ENCODE measurements around the gene ERG. TPM values are rescaled to one million over a fixed set of nuclear protein-coding genes. Genes with fewer than 3 reads are reported as not detected.

Gene ERG
- total and polyA plus RNA-seq, 12 donors, result 4.0 to 16.3 (median 11.2) TPM

- no peak for DNase-seq
- TF ChIP-seq CTCF (IDR thresholded peaks at IDR 0.05) (no peak), POLR2A (IDR thresholded peaks at IDR 0.05) (no peak)
- Histone ChIP-seq H3K36me3 (replicated peaks in 1 of 2) (no peaks in the 10 kb centered on the region), H3K4me3 (no peak overlapping the region), H3K27ac (no peak overlapping the region), H3K27me3 (no peaks in the 10 kb centered on the region), H3K4me1 (replicated peaks in 1 of 2) (no peaks in the 10 kb centered on the region), H3K9me3 (replicated peaks in 1 of 3) (no peaks in the 10 kb centered on the region)
- WGBS, 4 donors, result 70 to 81% (median 75%) methylated on average over 9 of the region's 9 CpGs
- intact Hi-C loops (cut with DNase I), result no loop called here
Observed at GRCh38 chr21:38520511-38520910, 22.2 kb upstream of the ERG start.

- WGBS, 4 donors, result 68 to 81% (median 73%) methylated on average over 3 of the region's 3 CpGs
- DNase-seq, result no peak
- Histone ChIP-seq H3K36me3 (replicated peaks in 1 of 2) (no peaks in the 10 kb centered on the region), H3K4me1 (replicated peaks in 1 of 2) (no peaks in the 10 kb centered on the region), H3K4me3 (no peak overlapping the region), H3K27ac (no peak overlapping the region), H3K27me3 (no peaks in the 10 kb centered on the region), H3K9me3 (replicated peaks in 1 of 3) (no peaks in the 10 kb centered on the region)
- intact Hi-C loops (cut with DNase I), result loop anchor here in 1 of 2 donors (10.0 kb wide), 1 partner anchor 193 kb away; no protein-coding TSS in a partner anchor
- TF ChIP-seq POLR2A (IDR thresholded peaks at IDR 0.05) (no peak), CTCF (IDR thresholded peaks at IDR 0.05) (no peak)
Observed at GRCh38 chr21:38511662-38512243, 13.5 kb upstream of the ERG start.

GRCh38 chr21:38511198-38511597 is 12.9 kb upstream of the ERG start:
- Histone ChIP-seq H3K36me3 (replicated peaks in 1 of 2) (no peaks in the 10 kb centered on the region), H3K27me3 (no peaks in the 10 kb centered on the region), H3K27ac (no peak overlapping the region), H3K4me1 (replicated peaks in 1 of 2) (peaks cover 0 to 2% of the 10 kb centered on the region in 2 donors), H3K4me3 (no peak overlapping the region), H3K9me3 (replicated peaks in 1 of 3) (no peaks in the 10 kb centered on the region)
- intact Hi-C loops (cut with DNase I), result loop anchor here in 1 of 2 donors (10.0 kb wide), 1 partner anchor 194 kb away; no protein-coding TSS in a partner anchor
- 53 to 83% (median 67%) methylated on average over 1 of the region's 1 CpG for WGBS, 4 donors
- TF ChIP-seq POLR2A (IDR thresholded peaks at IDR 0.05) (no peak), CTCF (IDR thresholded peaks at IDR 0.05) (no peak)
- no peak for DNase-seq

- no peak overlapping the region for H3K4me3 ChIP-seq
- 59 to 73% (median 69%) methylated on average over 4 of the region's 4 CpGs for WGBS, 4 donors
- H3K4me1 ChIP-seq (replicated peaks in 1 of 2), result peaks cover 0 to 6% of the 10 kb centered on the region in 2 donors
- H3K9me3 ChIP-seq (replicated peaks in 1 of 3), result no peaks in the 10 kb centered on the region
- no peaks in the 10 kb centered on the region for H3K27me3 ChIP-seq
- TF ChIP-seq CTCF (IDR thresholded peaks at IDR 0.05) (no peak), POLR2A (IDR thresholded peaks at IDR 0.05) (no peak)
- intact Hi-C loops (cut with DNase I), result loop anchor here in 1 of 2 donors (10.0 kb wide), 1 partner anchor 637 kb away; no protein-coding TSS in a partner anchor
- H3K27ac ChIP-seq, result no peak overlapping the region
- H3K36me3 ChIP-seq (replicated peaks in 1 of 2), result no peaks in the 10 kb centered on the region
- DNase-seq, result no peak
Observed at GRCh38 chr21:38507374-38507942, 9.2 kb upstream of the ERG start.

Data from adrenal gland (tissue), 12 donors.